ENCODE measurements around the gene CDCP1. TPM values are rescaled to one million over a fixed set of nuclear protein-coding genes. Genes with fewer than 3 reads are reported as not detected.

CDCP1 gene
- total RNA-seq, 1 experiment from 2014 or later, result 0.13 TPM

DNA sequence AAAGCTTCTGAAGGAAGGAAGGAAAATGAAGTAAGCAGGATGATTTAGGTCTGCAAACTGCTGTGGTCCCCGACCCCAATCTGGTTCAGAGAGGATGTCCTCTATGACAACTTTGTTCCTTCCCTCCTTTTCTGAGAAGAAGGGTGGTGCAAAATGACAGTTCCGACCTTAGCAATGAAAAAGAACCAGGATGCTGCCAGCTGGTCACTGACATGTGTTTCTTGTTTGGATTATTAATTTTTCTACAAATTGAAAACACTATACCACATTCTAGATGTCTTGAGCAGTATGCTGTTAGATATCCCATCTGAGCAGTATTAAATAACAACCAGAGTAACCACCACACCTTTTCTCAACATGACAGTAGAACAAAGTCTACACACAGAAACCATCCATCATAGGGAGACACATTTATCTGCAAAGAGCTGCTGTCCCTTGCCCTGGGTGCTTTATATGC, 27.5 kb downstream of the CDCP1 start:
- POLR2A ChIA-PET (ENCODE audit: low non-redundant PET), result no interaction called here
- H3K9me3 ChIP-seq (ENCODE audit: low read depth, low read length, poor library complexity, severe bottlenecking), result no peaks in the 10 kb centered on the region
- H3K4me3 ChIP-seq (ENCODE audit: low read depth, low read length, poor library complexity, severe bottlenecking), result no peak overlapping the region
- no peaks in the 10 kb centered on the region for H3K4me1 ChIP-seq (ENCODE audit: insufficient read depth, low read length, poor library complexity, severe bottlenecking)
- H3K27me3 ChIP-seq (replicated peaks; ENCODE audit: insufficient read depth, low read depth, low read length, poor library complexity), result no peaks in the 10 kb centered on the region
- no peaks in the 10 kb centered on the region for H3K36me3 ChIP-seq (ENCODE audit: insufficient read depth, low read length, poor library complexity, severe bottlenecking)
- CTCF ChIA-PET, result no interaction called here
- DNase-seq (ENCODE audit: low spot score), result no peak
- no TSS peak for BruUV-seq (replicated peaks)
- intact Hi-C loops (cut with micrococcal nuclease; ENCODE audit: unreplicated experiment), result no loop called here
- TF ChIP-seq CTCF (conservative IDR thresholded peaks at IDR 0.05; ENCODE audit: low read depth, low read length) (no peak), EZH2 (IDR thresholded peaks at IDR 0.05; ENCODE audit: borderline replicate concordance, low read depth, low read length, poor library complexity, severe bottlenecking) (no peak)
- H3K27ac ChIP-seq (ENCODE audit: low read depth, low read length, poor library complexity, severe bottlenecking), result no peak overlapping the region

- POLR2A ChIA-PET (ENCODE audit: low non-redundant PET), result no interaction called here
- intact Hi-C loops (cut with micrococcal nuclease; ENCODE audit: unreplicated experiment), result no loop called here
- H3K27me3 ChIP-seq (replicated peaks; ENCODE audit: insufficient read depth, low read depth, low read length, poor library complexity), result no peaks in the 10 kb centered on the region
- no peak for TF ChIP-seq EZH2 (IDR thresholded peaks at IDR 0.05; ENCODE audit: borderline replicate concordance, low read depth, low read length, poor library complexity, severe bottlenecking)
- no peak for TF ChIP-seq CTCF (conservative IDR thresholded peaks at IDR 0.05; ENCODE audit: low read depth, low read length)
- no TSS peak for BruUV-seq (replicated peaks)
- no peaks in the 10 kb centered on the region for H3K9me3 ChIP-seq (ENCODE audit: low read depth, low read length, poor library complexity, severe bottlenecking)
- H3K4me1 ChIP-seq (ENCODE audit: insufficient read depth, low read length, poor library complexity, severe bottlenecking), result no peaks in the 10 kb centered on the region
- DNase-seq (ENCODE audit: low spot score), result no peak
- H3K27ac ChIP-seq (ENCODE audit: low read depth, low read length, poor library complexity, severe bottlenecking), result no peak overlapping the region
- no peaks in the 10 kb centered on the region for H3K36me3 ChIP-seq (ENCODE audit: insufficient read depth, low read length, poor library complexity, severe bottlenecking)
- H3K4me3 ChIP-seq (ENCODE audit: low read depth, low read length, poor library complexity, severe bottlenecking), result no peak overlapping the region
- CTCF ChIA-PET, result no interaction called here
These were observed 29.8 kb downstream of the CDCP1 start for GRCh38 chr3:45116350-45116749.

- Histone ChIP-seq H3K36me3 (ENCODE audit: insufficient read depth, low read length, poor library complexity, severe bottlenecking) (no peaks in the 10 kb centered on the region), H3K4me3 (ENCODE audit: low read depth, low read length, poor library complexity, severe bottlenecking) (no peak overlapping the region), H3K27ac (ENCODE audit: low read depth, low read length, poor library complexity, severe bottlenecking) (no peak overlapping the region), H3K4me1 (ENCODE audit: insufficient read depth, low read length, poor library complexity, severe bottlenecking) (no peaks in the 10 kb centered on the region), H3K9me3 (ENCODE audit: low read depth, low read length, poor library complexity, severe bottlenecking) (no peaks in the 10 kb centered on the region), H3K27me3 (replicated peaks; ENCODE audit: insufficient read depth, low read depth, low read length, poor library complexity) (no peaks in the 10 kb centered on the region)
- no TSS peak for BruUV-seq (replicated peaks)
- DNase-seq (ENCODE audit: low spot score), result no peak
- ChIA-PET CTCF (no interaction called here), POLR2A (ENCODE audit: low non-redundant PET) (no interaction called here)
- no peak for TF ChIP-seq CTCF (conservative IDR thresholded peaks at IDR 0.05; ENCODE audit: low read depth, low read length)
- TF ChIP-seq EZH2 (IDR thresholded peaks at IDR 0.05; ENCODE audit: borderline replicate concordance, low read depth, low read length, poor library complexity, severe bottlenecking), result no peak
- intact Hi-C loops (cut with micrococcal nuclease; ENCODE audit: unreplicated experiment), result no loop called here
These were observed 32.5 kb downstream of the CDCP1 start for GRCh38 chr3:45113625-45114050.
